Ascending aorta (tissue), 2 donors: ENCODE data around the gene GANAB. TPM values are rescaled to one million over a fixed set of nuclear protein-coding genes. Genes with fewer than 3 reads are reported as not detected.
"Not testable (repeated sequence)": the region's sequence is repeated elsewhere in the genome, so short reads cannot be mapped to it uniquely, and the experiment has no call there.

Experiments used
- DNase-seq, 2 donors: peaks; one replicate each; pipeline ENCODE4 v3.0.0-alpha.2; 2019; ENCODE audit warnings: low spot score in 2 of 2
- H3K27ac ChIP-seq, 2 donors: fragments of 200-600 bp; sonication (generic); one replicate each; pipeline ENCODE4 v1.5.1; 2016 to 2017; ENCODE audit warnings: mild to moderate bottlenecking in 1 of 2
- H3K27me3 ChIP-seq: fragments of 200-600 bp; sonication (generic); one replicate; pipeline ENCODE4 v1.5.1; 2017
- H3K36me3 ChIP-seq, 2 donors: fragments of 200-600 bp; sonication (generic); one replicate each; pipeline ENCODE4 v1.5.1; 2016
- H3K4me1 ChIP-seq, 2 donors: fragments of 200-600 bp; sonication (generic); one replicate each; pipeline ENCODE4 v1.5.1; 2016 to 2017; ENCODE audit warnings: mild to moderate bottlenecking in 1 of 2
- H3K4me3 ChIP-seq, 2 donors: fragments of 200-600 bp; sonication (generic); one replicate each; pipeline ENCODE4 v1.5.1; 2016 to 2017; ENCODE audit warnings: mild to moderate bottlenecking in 1 of 2
- H3K9me3 ChIP-seq, 2 donors: fragments of 200-600 bp; sonication (generic); one replicate each; pipeline ENCODE4 v1.5.1; 2016
- intact Hi-C: fragments of 100-400 bp; cut with DNase I; formaldehyde crosslinking; loops from one replicate; pipeline ENCODE4 v1.15.1; 2023
- total RNA-seq: library from RNA; depleted of rRNA; stranded (reverse); fragments of >200 nt; gene quantifications from one replicate; pipeline ENCODE4 v1.1.0, GENCODE V29; 2016
- TF ChIP-seq, protein P1 (sequence below), 3 experiments: fragments of 200-600 bp in 2 of 3; fragments of 450-650 bp in 1 of 3; sonication (generic) in 2 of 3; IDR thresholded peaks; one replicate each; pipeline ENCODE4 v1.5.1; 2016 to 2019; ENCODE audit warnings: antibody characterized with exemption in 3 of 3, mild to moderate bottlenecking in 1 of 3, moderate library complexity in 1 of 3

The GANAB gene
- total RNA-seq, 1 donor from 2014 or later, result 326 TPM

DNA sequence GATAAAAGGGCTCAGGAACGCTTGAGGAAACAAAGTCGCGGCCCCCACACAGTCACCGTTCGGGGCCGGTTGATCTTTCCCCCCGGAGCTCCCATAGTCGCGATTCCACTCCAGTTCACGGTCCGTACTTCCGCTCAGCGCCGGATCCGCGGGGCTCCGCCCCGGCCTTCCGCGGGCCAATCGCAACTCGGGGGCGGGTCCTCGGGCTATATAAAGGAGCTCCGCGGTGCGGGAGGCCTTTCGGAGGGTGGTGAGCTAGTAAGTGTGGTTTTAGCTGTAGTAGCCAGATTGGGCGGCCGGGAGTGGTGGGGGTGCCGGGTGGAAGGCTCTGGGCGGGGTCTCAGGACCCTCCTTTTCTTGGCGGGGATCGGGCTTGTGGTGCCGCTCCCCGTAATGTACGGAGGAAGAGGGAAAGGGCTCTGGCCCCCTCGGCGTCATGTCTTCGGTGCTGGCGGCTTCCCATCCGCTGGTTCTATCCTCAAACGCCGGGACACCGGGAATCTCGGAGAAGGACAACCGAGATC is 18.7 kb upstream of the GANAB start, which contains the start of the genes C11orf98 and CSKMT:
C11orf98 (minus strand) TSS at position 136 of the 524 bp plus-strand sequence; CDS start at position 95, 41 bp downstream.
CSKMT (plus strand) TSS at position 238 of the 524 bp plus-strand sequence. CDS start 568 bp downstream, outside the sequence.
- TF ChIP-seq, protein P1, sequence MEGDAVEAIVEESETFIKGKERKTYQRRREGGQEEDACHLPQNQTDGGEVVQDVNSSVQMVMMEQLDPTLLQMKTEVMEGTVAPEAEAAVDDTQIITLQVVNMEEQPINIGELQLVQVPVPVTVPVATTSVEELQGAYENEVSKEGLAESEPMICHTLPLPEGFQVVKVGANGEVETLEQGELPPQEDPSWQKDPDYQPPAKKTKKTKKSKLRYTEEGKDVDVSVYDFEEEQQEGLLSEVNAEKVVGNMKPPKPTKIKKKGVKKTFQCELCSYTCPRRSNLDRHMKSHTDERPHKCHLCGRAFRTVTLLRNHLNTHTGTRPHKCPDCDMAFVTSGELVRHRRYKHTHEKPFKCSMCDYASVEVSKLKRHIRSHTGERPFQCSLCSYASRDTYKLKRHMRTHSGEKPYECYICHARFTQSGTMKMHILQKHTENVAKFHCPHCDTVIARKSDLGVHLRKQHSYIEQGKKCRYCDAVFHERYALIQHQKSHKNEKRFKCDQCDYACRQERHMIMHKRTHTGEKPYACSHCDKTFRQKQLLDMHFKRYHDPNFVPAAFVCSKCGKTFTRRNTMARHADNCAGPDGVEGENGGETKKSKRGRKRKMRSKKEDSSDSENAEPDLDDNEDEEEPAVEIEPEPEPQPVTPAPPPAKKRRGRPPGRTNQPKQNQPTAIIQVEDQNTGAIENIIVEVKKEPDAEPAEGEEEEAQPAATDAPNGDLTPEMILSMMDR (IDR thresholded peaks at IDR 0.05), result peak in 1 of 3 experiments; percentile 4
- peak within 1 kb of the TSS; percentile 80 to 89 for H3K27ac ChIP-seq
- intact Hi-C loops, result loop anchor here (1.0 to 2.0 kb wide), 5 partner anchors 12 to 64 kb away; partner anchors contain the start of genes EML3, INTS5, ROM1 and TTC9C
- H3K36me3 ChIP-seq, result peaks cover 3 to 11% of the 10 kb centered on the region in 2 donors
- H3K4me1 ChIP-seq, result peaks cover 10 to 20% of the 10 kb centered on the region in 2 donors
- H3K4me3 ChIP-seq, result peak within 1 kb of the TSS; percentile 71 to 93
- no peaks in the 10 kb centered on the region for H3K27me3 ChIP-seq
- H3K9me3 ChIP-seq, result no peaks in the 10 kb centered on the region
- DNase-seq, result peak; percentile 82 to 96

DNA sequence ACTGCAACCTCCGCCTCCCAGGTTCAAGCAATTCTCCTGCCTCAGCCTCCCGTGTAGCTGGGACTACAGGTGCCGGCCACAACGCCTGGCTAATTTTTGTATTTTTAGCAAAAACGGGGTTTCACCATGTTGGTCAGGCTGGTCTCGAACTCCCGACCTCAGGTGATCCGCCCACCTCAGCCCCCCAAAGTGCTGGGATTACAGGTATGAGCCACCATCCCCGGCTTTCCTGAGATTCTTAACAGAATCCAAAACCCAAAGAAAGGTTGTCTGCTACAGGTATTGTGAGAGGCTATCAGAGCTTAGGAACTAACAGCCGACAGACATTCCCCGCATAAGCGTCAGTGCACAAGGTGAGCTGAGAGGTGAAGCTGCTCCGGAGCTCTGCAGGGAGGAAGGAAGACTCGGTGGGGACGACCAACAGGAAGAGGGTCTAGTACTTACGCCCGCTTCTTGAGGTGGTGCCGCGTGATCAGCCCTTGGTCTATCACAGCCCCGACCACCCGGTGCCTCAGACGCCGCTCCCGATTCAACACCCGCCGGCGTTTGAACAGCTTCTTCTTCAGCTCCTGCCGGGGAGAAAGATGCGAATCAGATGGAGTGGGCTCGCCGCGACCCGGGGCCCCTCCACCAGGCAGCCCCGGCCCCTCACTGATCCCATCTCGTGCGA is 18.1 kb upstream of the GANAB start:
- peak overlapping the region; percentile 80 to 89 for H3K27ac ChIP-seq
- no peaks in the 10 kb centered on the region for H3K27me3 ChIP-seq
- TF ChIP-seq, protein P1 (IDR thresholded peaks at IDR 0.05), result no peak
- H3K36me3 ChIP-seq, result peaks cover 3 to 11% of the 10 kb centered on the region in 2 donors
- H3K4me3 ChIP-seq, result peak overlapping the region; percentile 71 to 93
- no peaks in the 10 kb centered on the region for H3K9me3 ChIP-seq
- peaks cover 10 to 20% of the 10 kb centered on the region in 2 donors for H3K4me1 ChIP-seq
- no peak for DNase-seq
- intact Hi-C loops, result loop anchor here (1.0 to 2.0 kb wide), 5 partner anchors 11 to 64 kb away; partner anchors contain the start of genes EML3, INTS5, ROM1 and TTC9C

DNA sequence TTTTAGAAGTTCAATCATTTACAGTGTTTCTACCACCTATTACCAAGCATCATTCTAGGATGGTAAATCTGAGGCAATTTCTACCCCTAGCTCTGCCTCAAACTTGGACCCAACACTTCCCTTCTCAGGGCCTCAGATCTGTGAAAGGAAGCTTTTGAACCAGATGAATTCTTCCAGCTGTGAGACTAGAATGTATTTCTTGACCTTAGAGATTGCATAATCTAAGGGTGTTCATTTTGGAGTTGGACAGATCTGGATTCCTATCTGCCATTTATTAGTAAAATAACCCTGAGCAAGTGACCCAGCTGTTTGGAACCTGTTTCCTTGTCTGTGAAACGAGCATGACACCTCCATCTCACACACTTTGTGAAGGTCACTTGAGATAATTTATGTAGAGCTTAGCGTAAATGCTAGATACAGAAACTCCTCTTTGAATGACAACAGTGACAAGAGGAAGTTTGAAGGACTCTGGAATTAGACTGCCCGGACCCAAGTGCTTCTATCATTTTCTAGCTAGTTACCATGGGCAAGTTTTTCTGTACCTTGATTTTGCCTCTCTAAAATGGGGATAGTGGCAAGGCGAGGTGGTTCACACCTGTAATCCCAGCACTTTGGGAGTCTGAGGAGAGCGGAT is 10.5 kb upstream of the GANAB start:
- no peak for DNase-seq
- intact Hi-C loops, result no loop called here
- H3K4me1 ChIP-seq, result peaks cover 0 to 9% of the 10 kb centered on the region in 2 donors
- no peaks in the 10 kb centered on the region for H3K36me3 ChIP-seq
- no peaks in the 10 kb centered on the region for H3K27me3 ChIP-seq
- TF ChIP-seq, protein P1 (IDR thresholded peaks at IDR 0.05), result no peak
- H3K27ac ChIP-seq, result no peak overlapping the region
- H3K4me3 ChIP-seq, result no peak overlapping the region
- H3K9me3 ChIP-seq, result no peaks in the 10 kb centered on the region

- no peak overlapping the region for H3K27ac ChIP-seq
- no peaks in the 10 kb centered on the region for H3K27me3 ChIP-seq
- no peak overlapping the region for H3K4me3 ChIP-seq
- peaks cover 0 to 15% of the 10 kb centered on the region in 2 donors for H3K4me1 ChIP-seq
- H3K9me3 ChIP-seq, result no peaks in the 10 kb centered on the region
- TF ChIP-seq, protein P1 (IDR thresholded peaks at IDR 0.05), result no peak
- no peak for DNase-seq
- peaks cover 6 to 7% of the 10 kb centered on the region in 2 donors for H3K36me3 ChIP-seq
- intact Hi-C loops, result no loop called here
These were observed 7.9 kb upstream of the GANAB start for GRCh38 chr11:62654297-62654696.

DNA sequence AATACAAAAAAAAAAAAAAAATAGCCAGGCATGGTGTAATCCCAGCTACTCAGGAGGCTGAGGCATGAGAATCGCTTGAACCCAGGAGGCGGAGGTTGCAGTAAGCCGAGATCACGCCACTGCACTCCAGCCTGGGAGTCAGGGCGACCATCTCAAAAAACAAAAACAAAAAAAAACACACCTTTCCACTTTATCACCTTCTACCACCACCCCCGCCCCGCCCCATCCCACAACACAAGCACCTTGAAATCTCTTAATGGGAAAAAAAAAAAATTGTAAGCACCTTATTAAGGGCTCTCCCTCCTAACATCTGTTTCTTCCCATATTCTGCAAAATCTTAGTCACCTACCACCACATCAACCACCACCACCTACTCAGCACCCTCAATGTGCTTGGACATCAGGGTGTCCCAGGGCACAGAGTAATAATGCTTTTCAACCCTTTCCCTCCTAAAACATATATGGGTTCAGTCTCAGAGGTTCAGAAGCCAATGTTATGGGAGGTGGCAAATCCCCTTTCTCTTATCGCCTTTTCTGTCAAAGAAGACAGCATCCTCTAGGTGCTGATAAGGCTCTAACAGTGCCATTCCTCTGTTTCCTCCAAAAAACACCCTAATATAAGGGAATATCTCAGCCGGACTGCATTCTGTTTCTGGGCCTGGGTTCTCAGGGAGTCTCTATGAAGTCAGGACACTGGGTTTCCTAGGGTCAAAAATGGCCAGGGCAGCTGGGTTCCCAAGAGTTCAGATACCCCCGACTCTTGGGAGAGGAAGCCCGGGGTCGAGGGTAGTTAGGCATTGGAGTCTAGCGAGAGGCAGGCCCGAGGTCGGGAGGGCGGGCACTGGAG is 6.0 kb upstream of the GANAB start:
- TF ChIP-seq, protein P1 (IDR thresholded peaks at IDR 0.05), result no peak
- no peak for DNase-seq
- Histone ChIP-seq H3K27me3 (no peaks in the 10 kb centered on the region), H3K9me3 (no peaks in the 10 kb centered on the region), H3K27ac (peak overlapping the region; percentile 93 to 94), H3K36me3 (peaks cover 19 to 22% of the 10 kb centered on the region in 2 donors), H3K4me3 (peak overlapping the region; percentile 78 to 96), H3K4me1 (peaks cover 0 to 15% of the 10 kb centered on the region in 2 donors)
- intact Hi-C loops, result loop anchor here (1.0 to 2.0 kb wide), 5 partner anchors 13 to 54 kb away; partner anchors contain the start of genes BSCL2, C11orf98, CSKMT and EML3

DNA sequence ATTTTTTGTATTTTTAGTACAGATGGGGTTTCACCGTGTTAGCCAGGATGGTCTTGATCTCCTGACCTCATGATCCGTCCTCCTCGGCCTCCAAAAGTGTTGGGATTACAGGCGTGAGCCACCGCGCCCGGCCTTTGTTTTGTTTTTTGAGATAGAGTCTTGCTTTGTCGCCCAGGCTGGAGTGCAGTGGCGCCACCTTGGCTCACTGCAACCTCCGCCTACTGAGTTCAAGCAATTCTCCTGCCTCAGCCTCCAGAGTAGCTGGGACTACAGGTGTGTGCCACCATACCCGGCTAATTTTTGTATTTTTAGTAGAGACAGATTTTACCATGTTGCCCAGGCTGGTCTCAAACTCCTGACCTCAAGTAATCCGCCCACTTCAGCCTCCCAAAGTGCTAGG is 3.9 kb upstream of the GANAB start:
- H3K27ac ChIP-seq, intact Hi-C loops, H3K27me3 ChIP-seq, H3K9me3 ChIP-seq, H3K4me3 ChIP-seq, DNase-seq: not testable (repeated sequence)
- Histone ChIP-seq H3K4me1 (peaks cover 4 to 24% of the 10 kb centered on the region in 2 donors), H3K36me3 (peaks cover 19 to 22% of the 10 kb centered on the region in 2 donors)
